ENCODE measurements around the gene EIF3F.

DNA sequence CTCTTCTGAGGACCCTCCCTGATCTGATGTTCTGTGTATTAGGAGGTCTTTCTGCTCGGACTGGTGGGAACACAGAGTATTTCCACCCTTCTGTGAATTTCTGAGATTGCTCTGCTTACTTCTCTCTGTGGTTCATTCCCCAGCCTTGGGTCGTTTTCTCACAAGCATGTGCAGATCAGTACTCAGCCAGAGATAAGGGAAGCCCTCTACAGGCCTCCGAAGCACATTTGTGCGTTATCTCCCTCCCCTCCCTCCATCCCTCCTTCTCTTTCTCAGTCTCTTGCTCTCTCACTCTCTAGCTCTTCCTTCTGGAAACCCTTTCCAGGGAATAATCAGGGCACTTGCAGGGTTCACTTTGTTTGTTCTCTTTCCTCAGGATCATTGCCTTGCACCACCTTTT, 58.7 kb downstream of the EIF3F start:
- TF ChIP-seq, protein P1, sequence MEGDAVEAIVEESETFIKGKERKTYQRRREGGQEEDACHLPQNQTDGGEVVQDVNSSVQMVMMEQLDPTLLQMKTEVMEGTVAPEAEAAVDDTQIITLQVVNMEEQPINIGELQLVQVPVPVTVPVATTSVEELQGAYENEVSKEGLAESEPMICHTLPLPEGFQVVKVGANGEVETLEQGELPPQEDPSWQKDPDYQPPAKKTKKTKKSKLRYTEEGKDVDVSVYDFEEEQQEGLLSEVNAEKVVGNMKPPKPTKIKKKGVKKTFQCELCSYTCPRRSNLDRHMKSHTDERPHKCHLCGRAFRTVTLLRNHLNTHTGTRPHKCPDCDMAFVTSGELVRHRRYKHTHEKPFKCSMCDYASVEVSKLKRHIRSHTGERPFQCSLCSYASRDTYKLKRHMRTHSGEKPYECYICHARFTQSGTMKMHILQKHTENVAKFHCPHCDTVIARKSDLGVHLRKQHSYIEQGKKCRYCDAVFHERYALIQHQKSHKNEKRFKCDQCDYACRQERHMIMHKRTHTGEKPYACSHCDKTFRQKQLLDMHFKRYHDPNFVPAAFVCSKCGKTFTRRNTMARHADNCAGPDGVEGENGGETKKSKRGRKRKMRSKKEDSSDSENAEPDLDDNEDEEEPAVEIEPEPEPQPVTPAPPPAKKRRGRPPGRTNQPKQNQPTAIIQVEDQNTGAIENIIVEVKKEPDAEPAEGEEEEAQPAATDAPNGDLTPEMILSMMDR (IDR thresholded peaks at IDR 0.05; ENCODE audit: poor library complexity, severe bottlenecking): no peak
- TF ChIP-seq TAF1 (IDR thresholded peaks at IDR 0.05; ENCODE audit: low read depth): no peak

All from neural cell (in vitro differentiated cells).